Panc1 (cell line): ENCODE measurements around the gene E4F1.

Source experiments
- CTCF ChIP-seq: fragments of 450-650 bp; IDR thresholded peaks from 2 replicates; pipeline ENCODE4 v1.5.1; 2017; ENCODE audit warnings: mild to moderate bottlenecking
- POLR2AphosphoS5 ChIP-seq: IDR thresholded peaks from 2 replicates; pipeline ENCODE4 v1.6.1; 2012; ENCODE audit warnings: mild to moderate bottlenecking, low read depth, low read length, moderate library complexity
- SIN3A ChIP-seq: IDR thresholded peaks from 2 replicates; pipeline ENCODE4 v1.6.1; 2012; ENCODE audit warnings: low read depth, mild to moderate bottlenecking, low read length, moderate library complexity, borderline replicate concordance; ENCODE audit not compliant: insufficient read depth
- TCF7L2 ChIP-seq: IDR thresholded peaks from 2 replicates; pipeline ENCODE4 v1.6.1; 2011; ENCODE audit warnings: mild to moderate bottlenecking, low read depth, low read length, inconsistent platforms

- TF ChIP-seq POLR2AphosphoS5 (no peak), CTCF (no peak), TCF7L2 (no peak), SIN3A (no peak)
Observed at GRCh38 chr16:2246301-2246885, 23.0 kb downstream of the E4F1 start.
